Urinary bladder (tissue), 4 donors: ENCODE results near the gene BMP6. TPM values are rescaled to one million over a fixed set of nuclear protein-coding genes. Genes with fewer than 3 reads are reported as not detected.

Experiments
- DNase-seq: peaks from one replicate; pipeline ENCODE4 v3.0.0-alpha.2; 2015; ENCODE audit errors: extremely low spot score
- H3K27ac ChIP-seq: one replicate; pipeline ENCODE4 v1.5.1; 2013; ENCODE audit warnings: low read depth, mild to moderate bottlenecking, moderate library complexity
- H3K36me3 ChIP-seq: one replicate; pipeline ENCODE4 v1.6.1; 2013; ENCODE audit warnings: mild to moderate bottlenecking, moderate library complexity; ENCODE audit not compliant: insufficient read depth
- H3K4me1 ChIP-seq: one replicate; pipeline ENCODE4 v1.6.1; 2013; ENCODE audit warnings: mild to moderate bottlenecking, moderate library complexity; ENCODE audit not compliant: insufficient read depth
- H3K4me3 ChIP-seq: one replicate; pipeline ENCODE4 v1.5.1; 2013; ENCODE audit warnings: low read depth, low read length
- WGBS: extraction: QIAGEN DNeasy Blood & Tissue Kit; methylation state at CpG from one replicate; pipeline ENCODE4 v1.1.7; 2013; 5-methylcytosine and 5-hydroxymethylcytosine counted together
- polyA plus RNA-seq: library from polyadenylated mRNA; stranded (reverse); fragments of 200-250 nt; gene quantifications from one replicate; pipeline ENCODE4 v1.2.3, GENCODE V29; 2013
- total RNA-seq: library from RNA; depleted of rRNA; stranded (reverse); fragments of >200 nt; gene quantifications from one replicate; pipeline ENCODE4 v1.2.3, GENCODE V29; 2014
- donor health status: healthy with polysubstance abuse.
- donor health status: healthy.

The BMP6 gene
- total and polyA plus RNA-seq, 2 donors, result 3.8 to 11.7 TPM

- Histone ChIP-seq H3K27ac (no peak overlapping the region), H3K4me1 (no peaks in the 10 kb centered on the region), H3K36me3 (peaks cover 3% of the 10 kb centered on the region), H3K4me3 (no peak overlapping the region)
- 53% methylated on average over 4 of the region's 4 CpGs for WGBS
- no peak for DNase-seq
Measured at GRCh38 chr6:7899889-7900213, 174.0 kb downstream of the BMP6 start.

- Histone ChIP-seq H3K4me3 (no peak overlapping the region), H3K36me3 (peaks cover 3% of the 10 kb centered on the region), H3K4me1 (no peaks in the 10 kb centered on the region), H3K27ac (no peak overlapping the region)
- DNase-seq, result no peak
- 84% methylated on average over 2 of the region's 2 CpGs for WGBS
Measured at GRCh38 chr6:7900621-7901020, 174.7 kb downstream of the BMP6 start.

- H3K36me3 ChIP-seq, result peaks cover 3% of the 10 kb centered on the region
- H3K27ac ChIP-seq, result no peak overlapping the region
- WGBS, result 95% methylated on average over 9 of the region's 9 CpGs
- H3K4me3 ChIP-seq, result no peak overlapping the region
- H3K4me1 ChIP-seq, result no peaks in the 10 kb centered on the region
- no peak for DNase-seq
Measured at GRCh38 chr6:7901056-7901455, 175.2 kb downstream of the BMP6 start.

- Histone ChIP-seq H3K4me3 (no peak overlapping the region), H3K36me3 (peaks cover 3% of the 10 kb centered on the region), H3K4me1 (no peaks in the 10 kb centered on the region), H3K27ac (no peak overlapping the region)
- 83% methylated on average over 4 of the region's 4 CpGs for WGBS
- DNase-seq, result no peak
Measured at GRCh38 chr6:7901780-7902179, 175.9 kb downstream of the BMP6 start.

GRCh38 chr6:7902221-7902620 is 176.3 kb downstream of the BMP6 start:
- Histone ChIP-seq H3K4me1 (no peaks in the 10 kb centered on the region), H3K27ac (no peak overlapping the region), H3K36me3 (peaks cover 3% of the 10 kb centered on the region), H3K4me3 (no peak overlapping the region)
- DNase-seq, result no peak
- WGBS, result 90% methylated on average over 8 of the region's 8 CpGs

GRCh38 chr6:7902867-7903266 is 177.0 kb downstream of the BMP6 start:
- Histone ChIP-seq H3K4me3 (no peak overlapping the region), H3K4me1 (no peaks in the 10 kb centered on the region), H3K36me3 (peaks cover 3% of the 10 kb centered on the region), H3K27ac (no peak overlapping the region)
- WGBS, result 100% methylated on average over 1 of the region's 1 CpG
- no peak for DNase-seq

- Histone ChIP-seq H3K27ac (no peak overlapping the region), H3K4me3 (no peak overlapping the region), H3K4me1 (no peaks in the 10 kb centered on the region), H3K36me3 (peaks cover 3% of the 10 kb centered on the region)
- WGBS, result 96% methylated on average over 3 of the region's 3 CpGs
- DNase-seq, result no peak
Measured at GRCh38 chr6:7903673-7904072, 177.8 kb downstream of the BMP6 start.

- H3K27ac ChIP-seq, result no peak overlapping the region
- 90% methylated on average over 5 of the region's 5 CpGs for WGBS
- no peak for DNase-seq
- H3K36me3 ChIP-seq, result no peaks in the 10 kb centered on the region
- no peak overlapping the region for H3K4me3 ChIP-seq
- H3K4me1 ChIP-seq, result no peaks in the 10 kb centered on the region
Measured at GRCh38 chr6:7904654-7905319, 178.9 kb downstream of the BMP6 start.

- Histone ChIP-seq H3K4me3 (no peak overlapping the region), H3K4me1 (no peaks in the 10 kb centered on the region), H3K36me3 (no peaks in the 10 kb centered on the region), H3K27ac (no peak overlapping the region)
- DNase-seq, result no peak
- 89% methylated on average over 2 of the region's 2 CpGs for WGBS
Measured at GRCh38 chr6:7905416-7905815, 179.5 kb downstream of the BMP6 start.

GRCh38 chr6:7906741-7907140 is 180.8 kb downstream of the BMP6 start:
- WGBS, result 92% methylated on average over 4 of the region's 4 CpGs
- Histone ChIP-seq H3K36me3 (no peaks in the 10 kb centered on the region), H3K4me3 (no peak overlapping the region), H3K27ac (no peak overlapping the region), H3K4me1 (no peaks in the 10 kb centered on the region)
- no peak for DNase-seq

- H3K4me1 ChIP-seq, result no peaks in the 10 kb centered on the region
- 94% methylated on average over 4 of the region's 4 CpGs for WGBS
Measured at GRCh38 chr6:7907159-7907558, 181.3 kb downstream of the BMP6 start.

GRCh38 chr6:7909323-7910276 is 183.7 kb downstream of the BMP6 start:
- H3K36me3 ChIP-seq, result no peaks in the 10 kb centered on the region
- peak overlapping the region; percentile 98 for H3K4me3 ChIP-seq
- H3K4me1 ChIP-seq, result no peaks in the 10 kb centered on the region
- 6% methylated on average over 66 of the region's 66 CpGs for WGBS
- no peak for DNase-seq
- H3K27ac ChIP-seq, result no peak overlapping the region

More at GRCh38 chr6:7907159-7907558, 181.3 kb downstream of the BMP6 start:
- Histone ChIP-seq H3K36me3 (no peaks in the 10 kb centered on the region), H3K27ac (no peak overlapping the region), H3K4me3 (no peak overlapping the region)
- no peak for DNase-seq

GRCh38 chr6:7910298-7910653 is 184.4 kb downstream of the BMP6 start:
- Histone ChIP-seq H3K27ac (no peak overlapping the region), H3K36me3 (no peaks in the 10 kb centered on the region), H3K4me1 (no peaks in the 10 kb centered on the region), H3K4me3 (peak overlapping the region; percentile 98)
- WGBS, result under 1% methylated on average over 57 of the region's 57 CpGs
- DNase-seq, result no peak

GRCh38 chr6:7910654-7911344 is 184.9 kb downstream of the BMP6 start, which contains the start of gene TXNDC5:
Gene TXNDC5, minus strand, starts transcription at chr6:7910788. Its CDS starts 12 bp downstream, at chr6:7910776.
- H3K36me3 ChIP-seq, result no peaks in the 10 kb centered on the region
- DNase-seq, result no peak
- 3% methylated on average over 69 of the region's 75 CpGs for WGBS
- H3K4me3 ChIP-seq, result peak within 1 kb of the TSS; percentile 98
- no peaks in the 10 kb centered on the region for H3K4me1 ChIP-seq
- peak within 1 kb of the TSS; percentile 57 for H3K27ac ChIP-seq
